Upper lobe of right lung (tissue), 1 donor: ENCODE measurements around the gene LPCAT3. TPM values are rescaled to one million over a fixed set of nuclear protein-coding genes. Genes with fewer than 3 reads are reported as not detected.
A peak's percentile ranks its signal among the peaks of the same experiment; 100 is the strongest.

Experiments
- ATAC-seq: fragments of 200-7000 bp; cut with Tn5 transposase; one replicate; pipeline ENCODE4 v1.9.1; 2020; ENCODE audit warnings: mild to moderate bottlenecking, moderate library complexity
- DNase-seq: peaks from one replicate; pipeline ENCODE4 v3.0.0-alpha.2; 2020
- H3K27ac ChIP-seq: fragments of 200-600 bp; one replicate; pipeline ENCODE4 v1.8.0; 2022
- H3K27me3 ChIP-seq: fragments of 200-600 bp; one replicate; pipeline ENCODE4 v1.8.0; 2022; ENCODE audit warnings: mild to moderate bottlenecking
- H3K36me3 ChIP-seq: fragments of 200-600 bp; one replicate; pipeline ENCODE4 v1.8.0; 2022
- H3K4me1 ChIP-seq: fragments of 200-600 bp; one replicate; pipeline ENCODE4 v1.8.0; 2022
- H3K4me3 ChIP-seq: fragments of 200-600 bp; one replicate; pipeline ENCODE4 v1.8.0; 2022; ENCODE audit warnings: mild to moderate bottlenecking
- H3K9me3 ChIP-seq: fragments of 200-600 bp; one replicate; pipeline ENCODE4 v1.8.0; 2022
- CTCF ChIP-seq: fragments of 200-600 bp; IDR thresholded peaks from one replicate; pipeline ENCODE4 v1.8.0; 2022; ENCODE audit warnings: antibody characterized with exemption
- intact Hi-C: fragments of 100-400 bp; cut with DNase I; formaldehyde crosslinking; loops from one replicate; pipeline ENCODE4 v1.11.0; 2022
- long read RNA-seq: library from polyadenylated mRNA; unstranded; transcript quantifications from one replicate; pipeline ENCODE4 v2.0.0, GENCODE V29; 2021
- total RNA-seq: library from RNA; stranded (reverse); fragmentation: NEBNext Ultra II Directional; extraction: Animal tissue kit (Norgen Biotek cat#: 25700); gene quantifications from one replicate; pipeline ENCODE4 v1.2.1, GENCODE V29; 2021
- donor health status: DM: no; HTN: yes; CAD: no; lungs with severe emphysema.

Gene LPCAT3
- 70.5 TPM for total RNA-seq
- long read RNA-seq, transcript LPCAT3-201 (13 exons, 2,268 nt): major isoform, 115 of 129 reads
- long read RNA-seq, partial matches to known transcripts: 2 of 129 reads
- long read RNA-seq, other reads (novel, unspliced or antisense): 11 of 129 reads

DNA sequence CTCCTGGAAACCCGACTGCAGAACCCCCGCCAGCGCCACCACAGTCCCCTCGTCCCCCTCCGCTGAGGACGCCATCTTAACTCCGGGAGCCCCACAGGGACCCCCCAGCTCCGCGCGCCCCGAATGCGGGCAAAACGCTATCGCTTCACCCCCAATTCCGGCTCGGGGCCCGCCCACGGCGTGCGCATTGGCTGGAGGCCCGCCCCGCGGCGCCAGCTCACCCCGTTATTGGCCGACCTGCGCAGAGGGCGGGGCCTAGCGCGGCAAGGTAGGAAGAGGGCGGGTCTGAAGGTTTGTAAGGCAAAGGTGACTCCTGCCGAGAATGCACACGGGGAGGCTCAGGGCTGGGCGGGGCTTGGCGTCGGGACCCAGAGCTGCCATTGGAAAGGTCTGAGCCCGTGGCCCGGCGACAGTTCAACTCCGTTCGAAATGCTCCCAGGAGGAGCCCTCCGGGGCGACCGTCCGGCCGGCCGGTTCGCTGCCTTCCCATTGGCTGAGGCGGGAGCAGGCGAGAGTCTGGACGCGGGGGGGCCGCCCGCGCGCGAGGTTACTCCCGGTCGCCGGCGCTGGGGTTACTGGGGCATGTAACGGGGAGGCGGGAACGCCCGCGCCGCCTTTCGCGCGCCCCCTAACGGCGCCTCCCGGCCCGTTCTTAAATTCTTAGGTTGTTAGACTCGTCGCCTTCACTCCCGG is at the start of gene LPCAT3:
Gene LPCAT3 (minus strand): TSS at position 127 of the 693 bp plus-strand sequence. CDS start 52 bp downstream, at position 75.
- intact Hi-C loops: no loop called here
- ATAC-seq: peak; percentile 96
- TF ChIP-seq CTCF: peak; percentile 91

GRCh38 chr12:7067096-7067495 is 48.8 kb upstream of the LPCAT3 start:
- ATAC-seq: no peak
- H3K27me3 ChIP-seq: no peaks in the 10 kb centered on the region
- H3K4me1 ChIP-seq: peaks cover 13% of the 10 kb centered on the region
- H3K27ac ChIP-seq: no peak overlapping the region
- H3K4me3 ChIP-seq: no peak overlapping the region
- H3K9me3 ChIP-seq: no peaks in the 10 kb centered on the region
- DNase-seq: no peak
- intact Hi-C loops: no loop called here
- H3K36me3 ChIP-seq: peaks cover 10% of the 10 kb centered on the region
- no peak for TF ChIP-seq CTCF

More for the DNA sequence above, at the start of gene LPCAT3:
- Histone ChIP-seq H3K4me3 (peak within 1 kb of the TSS; percentile 82), H3K9me3 (no peaks in the 10 kb centered on the region), H3K27me3 (no peaks in the 10 kb centered on the region), H3K36me3 (peaks cover under 1% of the 10 kb centered on the region), H3K4me1 (peaks cover 34% of the 10 kb centered on the region), H3K27ac (peak within 1 kb of the TSS; percentile 86)
- DNase-seq: peak; percentile 99

GRCh38 chr12:7066596-7066995 is 48.3 kb upstream of the LPCAT3 start:
- Histone ChIP-seq H3K9me3 (no peaks in the 10 kb centered on the region), H3K4me1 (peaks cover 13% of the 10 kb centered on the region), H3K4me3 (no peak overlapping the region), H3K27me3 (no peaks in the 10 kb centered on the region), H3K27ac (no peak overlapping the region), H3K36me3 (peaks cover 10% of the 10 kb centered on the region)
- DNase-seq (no peak), ATAC-seq (no peak)
- intact Hi-C loops: no loop called here
- TF ChIP-seq CTCF: no peak

GRCh38 chr12:7065073-7065623 is 46.9 kb upstream of the LPCAT3 start:
- Histone ChIP-seq H3K36me3 (peaks cover 10% of the 10 kb centered on the region), H3K4me1 (peaks cover 18% of the 10 kb centered on the region), H3K9me3 (no peaks in the 10 kb centered on the region), H3K4me3 (no peak overlapping the region), H3K27me3 (no peaks in the 10 kb centered on the region), H3K27ac (no peak overlapping the region)
- no peak for DNase-seq
- no peak for TF ChIP-seq CTCF
- no peak for ATAC-seq
- intact Hi-C loops: no loop called here

- no peak for DNase-seq
- no peak for ATAC-seq
- H3K4me1 ChIP-seq: peaks cover 23% of the 10 kb centered on the region
- intact Hi-C loops: loop anchor here (5.0 kb wide), 1 partner anchor 33 kb away; no protein-coding TSS in a partner anchor
- no peak for TF ChIP-seq CTCF
- no peak overlapping the region for H3K27ac ChIP-seq
- no peaks in the 10 kb centered on the region for H3K27me3 ChIP-seq
- peaks cover 10% of the 10 kb centered on the region for H3K36me3 ChIP-seq
- no peaks in the 10 kb centered on the region for H3K9me3 ChIP-seq
- no peak overlapping the region for H3K4me3 ChIP-seq
Measured at GRCh38 chr12:7064516-7064915, 46.2 kb upstream of the LPCAT3 start.
